Upper lobe of left lung (tissue), 4 donors: Measurements from ENCODE around the gene ACTR3C.
A peak's percentile ranks its signal among the peaks of the same experiment; 100 is the strongest.

ENCODE experiments used
- EP300 ChIP-seq, 4 donors: sonication (generic); formaldehyde crosslinking; IDR thresholded peaks; one replicate each; pipeline ENCODE4 v1.5.1; 2017; ENCODE audit warnings: antibody characterized with exemption in 4 of 4, control low read depth in 2 of 4
- POLR2A ChIP-seq, 4 donors: fragments of 450-650 bp; IDR thresholded peaks; one replicate each; pipeline ENCODE4 v1.5.1; 2016 to 2017; ENCODE audit warnings: antibody characterized with exemption in 4 of 4, mild to moderate bottlenecking in 2 of 4
- POLR2AphosphoS5 ChIP-seq, 2 donors: sonication (generic); formaldehyde crosslinking; IDR thresholded peaks; one replicate each; pipeline ENCODE4 v1.5.1; 2017; ENCODE audit warnings: antibody characterized with exemption in 2 of 2
- TF ChIP-seq, protein P1 (sequence below), 6 experiments: fragments of 450-650 bp in 4 of 6; fragments of 200-600 bp in 2 of 6; sonication (generic) in 2 of 6; IDR thresholded peaks; one replicate each; pipeline ENCODE4 v1.5.1; 2016 to 2019; ENCODE audit warnings: antibody characterized with exemption in 6 of 6

DNA sequence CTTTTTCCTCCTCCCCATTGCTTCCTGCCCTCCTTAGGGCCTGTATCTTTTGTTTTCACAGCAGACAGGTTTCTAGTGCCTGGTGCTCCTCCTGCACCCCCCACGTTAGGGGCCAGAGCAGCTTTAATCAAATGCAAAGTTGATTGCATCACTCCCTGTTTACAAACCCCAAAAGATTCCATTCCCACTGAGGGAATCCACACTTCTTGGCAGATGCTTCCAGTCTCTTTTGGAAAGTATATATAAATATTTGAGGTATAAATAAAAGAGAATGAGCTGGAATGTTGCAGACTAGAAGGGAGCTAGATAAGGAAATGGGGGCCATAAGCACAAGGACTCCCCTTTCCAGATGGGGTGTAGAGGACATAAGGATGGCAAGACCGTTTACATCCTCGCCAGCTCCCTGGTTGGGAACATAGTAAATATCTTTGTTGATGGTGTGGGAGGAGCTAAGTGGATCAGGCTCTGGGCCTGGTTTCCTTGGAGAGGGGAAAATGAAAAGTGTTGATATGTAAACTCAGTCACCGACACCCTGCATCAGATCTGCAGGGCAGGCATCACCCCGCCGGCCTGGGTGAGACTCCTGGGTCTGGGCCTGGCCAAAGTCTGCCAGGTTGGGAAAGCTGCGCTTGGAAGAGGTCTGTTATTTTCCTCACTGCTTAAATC is 11.9 kb upstream of the ACTR3C start:
- TF ChIP-seq, protein P1, sequence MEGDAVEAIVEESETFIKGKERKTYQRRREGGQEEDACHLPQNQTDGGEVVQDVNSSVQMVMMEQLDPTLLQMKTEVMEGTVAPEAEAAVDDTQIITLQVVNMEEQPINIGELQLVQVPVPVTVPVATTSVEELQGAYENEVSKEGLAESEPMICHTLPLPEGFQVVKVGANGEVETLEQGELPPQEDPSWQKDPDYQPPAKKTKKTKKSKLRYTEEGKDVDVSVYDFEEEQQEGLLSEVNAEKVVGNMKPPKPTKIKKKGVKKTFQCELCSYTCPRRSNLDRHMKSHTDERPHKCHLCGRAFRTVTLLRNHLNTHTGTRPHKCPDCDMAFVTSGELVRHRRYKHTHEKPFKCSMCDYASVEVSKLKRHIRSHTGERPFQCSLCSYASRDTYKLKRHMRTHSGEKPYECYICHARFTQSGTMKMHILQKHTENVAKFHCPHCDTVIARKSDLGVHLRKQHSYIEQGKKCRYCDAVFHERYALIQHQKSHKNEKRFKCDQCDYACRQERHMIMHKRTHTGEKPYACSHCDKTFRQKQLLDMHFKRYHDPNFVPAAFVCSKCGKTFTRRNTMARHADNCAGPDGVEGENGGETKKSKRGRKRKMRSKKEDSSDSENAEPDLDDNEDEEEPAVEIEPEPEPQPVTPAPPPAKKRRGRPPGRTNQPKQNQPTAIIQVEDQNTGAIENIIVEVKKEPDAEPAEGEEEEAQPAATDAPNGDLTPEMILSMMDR (IDR thresholded peaks at IDR 0.05) = no peak
- TF ChIP-seq POLR2AphosphoS5 (IDR thresholded peaks at IDR 0.05) (no peak), POLR2A (IDR thresholded peaks at IDR 0.05) (peak in 1 of 4 donors; percentile 26), EP300 (IDR thresholded peaks at IDR 0.05) (no peak)
